Activated naive CD4-positive, alpha-beta T cell (primary cell): ENCODE measurements around the gene TMEM183A.
"Not testable (repeated sequence)": the region's sequence is repeated elsewhere in the genome, so short reads cannot be mapped to it uniquely, and the experiment has no call there.

Experiments used
- DNase-seq, 4 experiments: peaks; one replicate each; lab custom pipeline; 2025; lab: John Stamatoyannopoulos, UW

The TMEM183A gene

DNA sequence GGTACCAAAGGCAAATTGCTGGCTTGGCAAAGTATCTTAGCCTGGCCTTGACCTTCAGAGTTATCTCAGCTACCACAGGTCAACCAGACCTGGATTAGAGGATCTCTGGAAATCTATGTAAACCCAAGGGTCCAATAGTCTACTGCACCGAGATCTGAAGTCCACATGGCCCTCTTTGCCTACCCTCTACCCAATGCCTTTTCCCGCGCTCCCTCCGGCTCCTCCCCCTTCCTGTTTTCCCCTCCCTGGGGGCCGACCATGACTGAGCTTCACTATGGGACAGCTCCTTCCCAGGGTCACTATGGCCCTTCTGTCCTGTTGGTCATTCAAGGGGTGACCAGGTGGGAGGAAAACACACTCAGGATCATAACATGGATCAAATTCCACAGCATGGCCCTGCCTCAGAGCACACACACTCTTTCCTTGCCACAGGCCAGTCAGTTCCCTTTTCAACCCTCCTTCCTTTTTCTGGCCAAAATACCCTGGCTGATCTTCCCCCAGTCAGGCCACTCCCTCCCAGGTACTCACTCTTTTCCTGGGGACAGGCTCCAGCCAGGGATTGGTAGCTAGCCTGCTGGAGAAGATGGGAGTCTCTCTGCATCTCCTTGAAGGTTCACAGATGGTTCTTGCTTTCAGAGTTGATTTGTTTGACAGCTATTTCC is 19.1 kb upstream of the TMEM183A start:
- DNase-seq = no peak

DNA sequence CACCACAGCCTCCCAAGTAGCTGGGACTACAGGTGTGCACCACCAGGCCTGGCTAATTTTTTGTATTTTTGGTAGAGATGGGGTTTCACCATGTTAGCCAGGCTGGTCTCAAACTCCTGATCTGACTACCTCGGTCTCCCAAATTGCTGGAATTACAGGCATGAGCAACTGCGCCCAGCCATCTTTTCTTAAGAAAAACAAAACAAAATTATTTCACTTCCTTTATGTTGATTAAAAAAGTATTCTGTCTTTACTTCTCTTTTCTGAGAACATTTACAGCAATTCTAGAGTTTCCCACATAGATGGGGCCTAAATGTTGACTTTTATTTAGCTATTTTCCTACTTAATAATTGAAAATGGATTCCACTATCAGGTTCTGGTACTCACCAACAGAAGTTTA is 17.3 kb upstream of the TMEM183A start:
- DNase-seq = no peak

DNA sequence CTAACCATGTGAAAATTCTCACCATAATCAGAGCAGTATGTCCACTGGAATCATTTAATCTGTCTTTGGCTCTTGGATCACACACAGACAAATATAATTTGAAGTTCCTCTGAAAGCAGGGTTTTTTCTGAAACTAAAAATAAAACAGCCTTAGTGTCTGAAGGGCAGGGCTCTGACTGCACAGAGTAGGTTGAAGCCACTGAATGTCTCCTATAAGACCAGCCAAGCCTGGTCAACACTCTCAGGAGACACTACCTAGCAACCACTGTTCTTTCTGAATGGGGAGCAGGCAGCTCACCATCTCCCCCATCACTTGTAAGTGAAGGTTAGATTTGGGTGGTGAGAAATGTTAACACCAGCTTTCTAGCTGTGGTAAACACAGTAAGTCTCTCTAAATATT is 16.1 kb upstream of the TMEM183A start:
- no peak for DNase-seq

DNA sequence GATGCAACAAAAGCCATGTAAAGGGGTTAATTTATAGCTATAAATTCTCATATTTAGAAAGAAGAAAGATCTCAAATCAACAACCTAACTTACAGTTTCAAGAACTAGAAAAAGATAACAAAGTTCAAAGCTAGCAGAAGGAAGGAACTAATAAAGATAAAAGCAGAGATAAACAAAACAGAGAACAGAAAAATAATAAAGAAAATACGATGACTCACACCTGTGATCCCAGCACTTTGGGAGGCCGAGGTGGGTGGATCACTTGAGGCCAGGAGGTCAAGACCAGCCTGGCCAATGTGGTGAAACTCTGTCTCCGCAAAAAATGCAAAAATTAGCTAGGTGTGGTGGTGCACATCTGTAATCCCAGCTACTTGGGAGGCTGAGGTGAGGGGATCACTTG is 12.4 kb upstream of the TMEM183A start:
- no peak for DNase-seq

DNA sequence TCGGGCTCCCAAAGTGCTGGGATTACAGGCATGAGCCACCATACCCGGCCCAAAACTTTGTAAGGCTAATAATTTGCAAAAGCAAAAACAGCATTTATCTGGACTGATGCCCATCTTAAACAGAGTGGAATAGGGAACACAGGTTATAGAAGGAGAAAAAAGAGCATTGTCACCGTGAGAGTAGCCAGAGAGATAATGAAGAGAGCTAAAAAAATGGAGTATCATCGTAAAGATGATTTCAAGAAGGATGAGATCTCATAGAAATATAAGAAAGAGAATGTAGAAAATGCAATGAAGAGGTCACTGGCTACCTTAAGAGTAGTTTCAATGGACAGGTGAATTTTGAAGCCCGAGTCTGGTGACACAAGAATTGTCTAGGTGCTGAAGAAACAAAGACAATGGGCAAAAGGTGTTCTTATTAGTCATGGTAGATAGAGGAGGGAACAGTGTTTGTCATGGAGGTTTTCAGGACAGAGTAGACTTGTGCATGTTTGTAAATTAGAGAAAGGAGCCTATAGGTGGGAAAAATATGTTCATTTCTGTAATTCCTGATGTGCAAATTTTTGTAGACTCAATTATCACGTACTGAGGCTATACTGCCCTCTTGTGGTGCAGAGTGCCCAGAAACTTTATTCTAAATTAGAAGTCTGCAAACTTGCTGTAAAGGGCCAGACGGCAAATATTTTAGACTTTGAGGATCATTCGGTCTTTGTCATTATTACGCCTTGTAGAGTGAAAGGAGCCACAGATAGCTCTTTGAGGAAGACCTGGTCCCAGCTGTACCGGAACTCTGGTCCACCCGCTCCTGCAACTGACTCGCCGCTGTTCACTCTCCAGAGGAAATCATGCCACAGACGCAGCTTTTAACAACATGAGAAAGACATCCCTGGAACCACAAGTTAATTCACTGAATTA is 8.1 kb upstream of the TMEM183A start:
- DNase-seq = peak in 3 of 4 experiments; percentile 4 to 37 (median 37)

DNA sequence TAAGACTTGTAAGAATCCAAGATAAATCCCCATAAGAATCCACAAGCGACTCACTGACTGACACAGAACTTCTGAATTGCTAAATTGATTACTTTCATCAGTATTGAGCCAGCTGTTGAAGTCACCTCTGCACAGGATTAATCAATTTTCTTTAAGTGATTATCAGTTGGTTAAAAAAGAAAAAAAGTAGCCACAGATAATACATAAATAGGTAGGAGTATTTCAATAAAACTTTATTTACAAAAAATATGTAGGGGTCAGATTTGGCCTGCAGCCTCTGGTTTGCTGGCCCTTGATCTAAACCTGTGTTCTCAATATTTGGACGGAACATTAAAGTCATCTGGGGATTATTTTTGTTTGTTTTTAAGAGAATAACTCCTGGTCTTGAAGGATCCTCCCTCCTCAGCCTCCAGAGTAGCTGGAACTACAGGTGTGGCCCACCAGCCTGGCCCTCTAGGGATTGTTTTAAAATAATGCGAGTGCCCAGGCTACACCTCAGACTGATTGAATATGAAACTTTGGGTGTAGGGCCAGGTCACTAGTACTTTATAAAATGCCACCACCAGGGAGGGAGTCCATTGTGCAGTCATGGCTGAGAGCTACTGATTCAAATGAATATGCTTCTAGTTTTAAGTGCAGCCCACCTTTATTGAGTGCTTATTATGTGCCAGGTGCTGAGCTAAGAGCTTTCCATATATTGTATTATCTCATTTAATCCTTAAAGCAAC is 6.8 kb upstream of the TMEM183A start:
- no peak for DNase-seq

DNA sequence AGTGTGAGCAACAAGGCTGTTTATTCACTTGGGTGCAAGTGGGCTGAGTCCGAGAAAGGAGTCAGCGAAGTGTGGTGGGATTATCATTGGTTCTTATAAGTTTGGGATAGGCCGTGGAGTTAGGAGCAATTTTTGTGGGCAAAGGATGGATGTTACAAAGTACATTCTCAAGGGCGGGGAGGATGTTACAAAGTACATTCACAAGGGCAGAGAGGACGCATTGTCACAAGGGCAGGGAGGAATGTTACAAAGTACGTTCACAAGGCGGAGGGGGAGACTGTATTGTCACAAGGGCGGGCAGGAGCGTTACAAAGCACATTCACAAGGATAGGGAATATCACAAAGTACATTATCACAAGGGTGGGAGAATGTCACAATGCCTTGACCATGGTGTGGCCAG is 5.2 kb upstream of the TMEM183A start:
- DNase-seq = no peak

DNA sequence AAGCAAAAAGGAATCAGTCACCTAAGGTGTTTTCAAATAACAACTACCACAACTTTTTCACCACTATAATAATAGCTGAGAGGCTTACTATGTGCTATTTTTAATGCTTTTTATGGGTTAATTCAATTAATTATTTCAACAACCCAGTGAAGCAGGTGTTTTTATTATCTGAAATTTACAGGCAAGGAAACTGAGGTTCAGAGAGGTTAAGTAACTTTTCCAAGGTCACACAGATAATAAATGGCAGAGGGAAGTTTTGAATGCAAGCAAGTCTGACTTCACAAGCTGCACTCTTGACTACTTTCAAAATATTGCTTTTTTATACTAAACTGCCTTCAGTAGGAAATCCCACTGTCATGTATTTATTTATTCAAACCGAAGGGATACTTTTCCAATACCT is 4.2 kb upstream of the TMEM183A start:
- DNase-seq = no peak

DNA sequence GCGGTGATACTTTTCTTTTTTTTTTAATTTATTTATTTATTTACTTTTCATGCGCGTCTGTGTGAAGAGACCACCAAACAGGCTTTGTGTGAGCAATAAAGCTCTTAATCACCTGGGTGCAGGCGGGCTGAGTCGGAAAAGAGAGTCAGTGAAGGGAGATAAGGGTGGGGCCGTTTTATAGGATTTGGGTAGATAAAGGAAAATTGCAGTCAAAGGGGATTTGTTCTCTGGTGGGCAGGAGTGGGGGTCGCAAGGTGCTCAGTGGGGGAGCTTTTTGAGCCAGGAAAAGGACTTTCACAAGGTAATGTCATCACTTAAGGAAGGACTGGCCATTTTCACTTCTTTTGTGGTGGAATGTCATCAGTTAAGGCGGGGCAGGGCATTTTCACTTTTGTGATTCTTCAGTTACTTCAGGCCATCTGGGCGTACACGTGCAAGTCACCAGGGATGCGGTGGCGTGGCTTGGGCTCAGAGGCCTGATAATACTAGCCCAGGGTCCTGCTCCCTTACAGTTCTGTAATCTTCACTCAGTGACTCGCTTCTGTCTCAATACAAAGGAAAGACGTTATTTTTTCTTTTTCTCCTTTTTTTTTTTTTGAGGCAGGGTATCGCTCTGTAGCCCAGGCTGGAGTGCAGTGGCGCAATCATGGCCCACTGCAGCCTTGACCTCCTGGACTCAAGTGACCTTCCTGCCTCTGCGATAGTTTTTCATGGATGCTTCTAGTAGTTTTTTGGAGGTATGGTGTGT is 1.6 kb upstream of the TMEM183A start:
- DNase-seq = not testable (repeated sequence)

DNA sequence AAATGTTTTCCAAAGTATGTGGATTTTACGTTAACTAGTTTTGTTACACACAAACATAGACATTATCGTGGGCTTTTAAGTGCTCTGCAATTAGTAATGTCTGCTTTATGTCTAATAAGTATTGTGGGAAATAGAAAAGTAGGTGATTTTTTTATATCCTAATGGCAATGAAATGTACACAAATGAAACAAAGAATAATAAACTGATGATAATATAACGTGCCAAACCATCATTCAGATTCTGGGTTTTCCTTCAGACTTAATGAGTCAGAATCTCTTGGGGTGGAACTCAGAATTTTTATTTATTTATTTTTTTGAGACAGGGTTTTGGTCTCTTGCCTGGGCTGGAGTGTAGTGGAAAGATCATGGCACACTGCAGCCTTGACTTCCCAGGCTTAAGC is 2.0 kb downstream of the TMEM183A start:
- DNase-seq = no peak

DNA sequence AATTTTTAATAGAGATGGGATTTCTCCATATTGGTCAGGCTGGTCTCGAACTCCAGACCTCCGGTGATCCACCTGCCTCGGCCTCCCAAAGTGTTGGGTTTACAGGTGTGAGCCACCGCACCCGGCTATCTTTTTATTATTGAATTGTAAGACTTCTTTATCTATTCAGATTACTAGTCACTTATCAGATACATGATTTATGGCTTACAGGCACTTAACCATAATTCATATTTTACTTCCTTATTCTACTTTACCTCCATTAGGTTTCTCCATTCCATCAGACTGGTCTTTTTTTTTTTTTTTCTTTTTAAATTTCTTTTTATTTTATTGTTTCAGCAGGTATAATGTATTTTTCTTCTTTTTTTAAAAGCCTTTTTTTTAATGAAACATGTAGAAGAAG is 4.4 kb downstream of the TMEM183A start:
- no peak for DNase-seq

DNA sequence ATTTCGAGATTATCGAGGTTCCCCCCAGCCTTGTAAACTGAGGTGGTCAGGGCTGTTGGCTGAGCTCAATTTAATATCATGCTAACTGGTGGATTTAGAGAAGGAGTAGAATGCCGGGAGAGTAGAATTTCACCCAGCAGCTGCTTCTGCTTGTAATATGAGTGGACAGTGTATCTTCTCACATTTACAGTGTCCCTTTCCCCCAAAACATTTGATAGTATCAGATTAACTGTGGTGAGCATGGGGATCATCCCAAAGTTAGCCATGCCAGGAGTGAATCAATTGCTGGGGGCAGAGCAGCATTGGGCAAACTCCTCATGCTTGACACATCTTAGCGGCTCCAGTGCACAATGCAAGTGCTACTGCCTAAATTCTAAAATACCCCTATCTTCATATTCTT is 9.9 kb downstream of the TMEM183A start:
- no peak for DNase-seq

DNA sequence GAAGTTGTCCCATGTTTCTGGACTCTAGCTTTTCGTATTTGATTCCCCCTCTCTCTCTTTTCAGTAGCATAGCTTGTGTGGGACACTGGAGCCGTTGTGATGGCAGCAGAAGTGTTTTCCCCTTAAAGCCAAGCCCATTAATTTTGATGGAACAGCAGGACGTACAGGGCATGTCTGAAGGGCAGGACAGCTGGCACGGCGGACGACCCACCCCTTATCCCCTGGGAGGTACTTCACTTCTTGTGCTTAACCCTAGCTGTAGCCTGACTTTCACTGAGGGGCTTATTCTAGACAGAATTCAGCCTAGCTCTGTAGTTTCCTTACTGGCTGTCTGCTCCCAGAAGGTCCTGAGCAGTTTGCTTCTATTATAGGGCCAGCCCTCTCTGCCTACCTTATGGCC is 10.5 kb downstream of the TMEM183A start:
- DNase-seq = no peak

DNA sequence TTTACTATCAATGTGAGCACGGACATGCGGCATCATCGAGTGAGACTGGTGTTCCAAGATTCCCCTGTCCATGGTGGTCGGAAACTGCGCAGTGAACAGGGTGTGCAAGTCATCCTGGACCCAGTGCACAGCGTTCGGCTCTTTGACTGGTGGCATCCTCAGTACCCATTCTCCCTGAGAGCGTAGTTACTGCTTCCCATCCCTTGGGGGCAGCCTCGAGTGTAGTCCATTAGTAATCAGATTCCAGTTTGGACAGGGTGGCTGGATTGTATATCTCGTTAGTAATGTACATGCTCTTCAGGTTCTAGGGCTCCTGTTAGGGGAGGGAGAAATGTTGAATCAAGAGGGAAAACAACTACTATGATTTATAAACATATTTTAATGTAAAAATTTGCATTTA is 15.7 kb downstream of the TMEM183A start:
- not testable (repeated sequence) for DNase-seq

DNA sequence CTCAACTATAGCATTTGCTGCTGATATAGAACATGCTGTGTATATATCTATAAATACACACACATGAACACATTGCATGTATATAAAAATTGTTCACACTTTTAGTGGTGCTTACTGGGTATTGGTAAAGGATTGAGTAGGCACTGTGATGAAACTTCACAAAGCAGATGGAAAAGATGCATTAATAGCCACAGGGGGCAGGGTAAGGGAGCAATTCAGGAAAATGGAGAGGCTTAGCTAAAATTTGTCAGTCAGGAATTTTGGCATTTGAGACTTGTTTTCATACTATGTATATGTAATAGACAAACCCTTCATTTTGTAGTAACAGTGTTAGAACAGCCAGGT is 18.5 kb downstream of the TMEM183A start:
- no peak for DNase-seq

DNA sequence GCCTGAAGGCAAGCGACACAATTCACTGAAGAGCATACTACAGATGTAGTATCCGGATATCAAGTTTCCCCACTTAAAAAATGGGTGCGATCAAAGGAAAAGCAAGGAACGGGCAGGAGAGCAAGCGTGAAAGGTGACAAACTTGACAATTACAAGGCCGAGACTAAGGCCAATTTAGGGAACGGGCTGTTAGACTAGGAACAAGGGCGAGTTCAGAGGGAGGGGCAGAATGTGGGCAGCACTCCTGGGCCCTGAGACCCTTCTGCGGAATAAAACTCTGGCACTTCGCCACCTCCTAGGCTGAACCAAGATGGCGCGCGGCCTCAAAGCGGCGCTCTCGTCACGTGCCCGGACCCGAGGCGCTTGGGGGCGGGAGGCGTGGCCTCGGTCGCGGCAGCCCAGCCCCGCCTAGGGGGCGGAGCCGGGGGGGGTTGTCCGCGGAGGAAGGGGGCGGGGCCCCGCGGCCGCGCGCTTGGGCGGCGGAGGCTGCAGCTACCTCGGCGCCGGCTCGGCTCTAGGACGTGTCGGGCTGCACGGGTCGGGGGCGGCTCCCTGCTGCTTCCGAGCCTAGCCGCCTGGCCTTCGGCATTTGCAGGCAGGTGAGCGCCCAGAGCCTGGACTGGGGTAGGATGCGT is 19.0 kb downstream of the TMEM183A start, which contains the start of gene PPFIA4:
Gene PPFIA4 (plus strand): TSS at position 461 of the 635 bp plus-strand sequence. CDS start 12,518 bp downstream, outside the sequence.
- peak; percentile 66 to 85 (median 67) for DNase-seq

DNA sequence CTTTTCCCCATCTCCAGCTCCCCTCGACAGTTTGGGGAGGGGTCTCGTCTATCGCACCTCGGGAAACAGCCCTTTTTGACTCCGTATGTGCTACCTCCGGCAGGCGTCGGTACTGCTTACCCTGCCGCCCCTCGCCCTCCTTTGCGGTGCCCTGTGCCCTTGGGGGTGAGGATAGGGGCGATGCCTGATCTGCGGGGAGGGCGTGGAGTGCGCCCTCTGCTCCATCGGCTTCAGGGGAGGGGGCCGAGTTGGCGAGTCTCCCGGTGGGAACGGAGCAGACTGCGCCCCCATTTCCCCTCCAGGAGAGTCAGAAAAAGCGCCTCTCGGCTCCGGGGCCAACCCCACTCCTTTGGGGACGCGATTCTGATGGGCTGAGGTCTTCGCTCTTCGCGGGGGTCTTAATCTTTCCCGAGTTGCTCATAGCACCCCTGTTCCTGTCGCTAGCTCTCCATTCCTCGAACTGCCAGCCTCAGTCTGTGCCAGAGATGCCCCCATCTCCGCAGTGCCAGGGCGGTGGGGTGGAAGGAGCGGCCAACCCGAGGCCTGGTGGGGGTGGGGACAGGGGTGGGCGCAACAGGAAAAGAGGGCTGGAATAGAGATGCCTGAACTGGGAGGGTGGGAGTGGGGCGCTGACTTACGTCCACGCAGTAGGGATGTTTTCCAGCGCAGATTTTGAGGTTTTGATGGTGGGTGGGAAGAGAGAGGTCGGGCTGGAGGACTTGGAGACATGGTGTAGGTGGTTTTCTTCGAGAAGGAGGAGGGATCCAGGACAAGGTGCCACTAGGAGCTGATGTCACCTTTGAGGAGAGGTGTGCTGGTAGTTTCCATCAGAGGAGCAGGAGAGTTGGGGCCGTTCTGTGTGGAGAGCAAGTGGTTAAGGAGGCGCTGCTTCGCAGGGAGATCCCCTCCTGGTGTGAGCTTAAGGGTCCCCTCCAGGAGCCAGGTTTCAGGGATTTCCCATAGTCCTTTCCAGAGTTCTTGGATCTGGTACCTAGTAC is 19.8 kb downstream of the TMEM183A start:
- peak in 2 of 4 experiments; percentile 33 to 46 for DNase-seq

DNA sequence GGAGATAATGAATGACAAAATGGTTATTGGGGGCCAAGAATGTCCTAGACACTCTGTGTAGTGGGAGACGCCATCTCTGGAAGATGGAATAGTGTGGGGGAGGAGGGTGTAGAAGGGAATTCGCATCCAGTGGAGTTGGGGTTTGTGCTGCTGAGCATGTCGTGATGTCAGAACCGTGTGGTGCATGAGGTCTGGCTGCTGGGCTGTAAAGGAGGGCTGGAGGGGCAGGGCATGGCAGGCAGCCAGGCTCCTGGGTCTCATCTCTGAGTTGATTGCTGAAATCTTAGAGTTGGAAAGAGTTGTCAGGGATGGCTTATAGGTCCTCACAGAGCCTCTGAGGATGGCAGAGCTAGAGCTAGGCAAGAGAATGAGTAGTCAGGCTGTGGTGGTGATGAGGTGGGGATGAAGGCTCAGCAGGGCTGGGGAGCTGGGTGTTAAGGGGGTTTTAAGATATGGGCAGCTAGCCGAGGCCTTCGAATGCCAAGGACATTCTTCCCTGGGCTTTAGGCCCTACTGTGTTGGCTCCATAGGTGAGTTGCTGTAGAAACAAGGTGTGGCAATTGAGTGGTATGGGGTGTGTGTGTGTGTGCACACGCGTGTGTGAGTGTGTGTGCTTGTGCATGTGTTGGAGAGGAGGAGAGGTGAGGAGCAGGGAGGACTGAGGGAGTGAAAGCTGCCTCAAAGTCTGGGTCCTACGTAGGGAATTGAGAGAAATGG is 21.1 kb downstream of the TMEM183A start:
- no peak for DNase-seq

DNA sequence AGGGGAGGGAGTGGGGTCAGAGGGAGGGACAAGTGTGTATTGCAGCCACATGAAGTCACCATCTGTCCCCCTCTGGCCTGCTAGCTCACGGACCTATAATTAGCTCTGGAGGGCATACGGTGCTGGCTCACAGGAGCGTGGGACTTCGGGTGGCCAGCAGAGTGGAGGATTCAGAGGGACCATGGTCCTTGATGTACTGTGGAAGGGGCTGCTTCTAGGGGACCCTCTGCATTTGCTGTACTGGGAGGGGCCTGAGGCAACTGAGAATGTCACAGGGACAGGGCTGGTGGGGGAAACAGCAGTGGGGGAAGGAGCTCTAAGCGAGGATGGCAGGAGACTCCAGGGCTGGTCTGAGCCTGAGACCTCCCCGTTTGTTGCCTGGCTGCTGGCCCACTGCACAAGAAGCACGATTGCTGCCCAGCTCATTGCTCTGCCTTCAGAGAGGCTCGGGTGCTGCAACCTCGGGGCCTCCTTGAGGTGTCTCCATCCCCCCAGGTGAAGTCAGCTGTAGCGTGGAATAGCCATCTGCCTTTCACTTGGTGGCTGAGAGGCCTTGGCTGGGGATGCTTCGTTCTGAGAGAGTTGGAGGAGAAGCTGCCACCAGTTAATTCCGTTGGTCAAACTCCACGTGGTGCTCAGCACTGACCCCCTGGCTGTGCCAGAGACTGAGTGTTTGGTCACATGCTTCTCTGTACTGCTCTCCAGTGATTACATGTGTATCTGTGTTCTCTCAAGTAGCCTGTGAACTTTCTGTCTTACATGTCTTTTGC is 21.8 kb downstream of the TMEM183A start:
- DNase-seq = no peak
